Nephron (organoid): ENCODE results near the gene HMGCR.

Source experiments
- H3K27ac Mint-ChIP-seq, 3 experiments: 2 replicates each; pipeline ENCODE4 v1.8.0; 2020; ENCODE audit warnings: mixed read lengths in 3 of 3, mild to moderate bottlenecking in 2 of 3, moderate library complexity in 1 of 3
- H3K27me3 Mint-ChIP-seq: 2 replicates; pipeline ENCODE4 v1.8.0; 2021; ENCODE audit warnings: low read depth, mild to moderate bottlenecking, moderate library complexity, mixed read lengths
- H3K36me3 Mint-ChIP-seq: 2 replicates; pipeline ENCODE4 v1.8.0; 2020; ENCODE audit warnings: low read depth, mixed read lengths
- H3K4me1 Mint-ChIP-seq: 2 replicates; pipeline ENCODE4 v1.8.0; 2020; ENCODE audit warnings: mixed read lengths
- H3K4me3 Mint-ChIP-seq, 3 experiments: 2 replicates each; pipeline ENCODE4 v1.8.0; 2020; ENCODE audit warnings: mild to moderate bottlenecking in 3 of 3, mixed read lengths in 3 of 3, moderate library complexity in 2 of 3
- H3K9me3 Mint-ChIP-seq: 2 replicates; pipeline ENCODE4 v1.8.0; 2020; ENCODE audit warnings: mixed read lengths
- TF ChIP-seq, protein P1 (sequence below), 3 experiments: fragments of 200-600 bp; sonication (generic); IDR thresholded peaks; one replicate each; pipeline ENCODE4 v1.5.0; 2021; ENCODE audit warnings: antibody characterized with exemption in 3 of 3; ENCODE audit not compliant: unreplicated experiment in 3 of 3

HMGCR gene

DNA sequence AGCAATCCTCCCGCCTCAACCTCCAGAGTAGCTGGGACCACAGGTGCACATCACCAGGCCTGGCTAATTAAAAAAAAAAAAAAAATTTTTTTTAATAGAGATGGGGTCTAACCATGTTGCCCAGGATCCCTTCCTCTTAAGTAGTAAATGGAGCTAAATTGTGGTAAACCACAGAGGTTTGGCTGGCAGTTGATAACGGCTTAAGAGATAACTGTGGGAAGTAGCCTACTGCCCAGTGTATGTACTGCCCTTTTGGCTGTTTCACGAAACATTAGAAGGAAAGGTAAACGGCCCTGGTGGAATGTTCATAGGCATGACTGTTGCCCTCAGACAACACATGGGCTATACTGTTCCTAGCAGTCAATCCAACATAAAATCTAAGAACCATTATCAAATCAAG is 44.4 kb downstream of the HMGCR start:
- Mint-ChIP-seq H3K27ac (no peak overlapping the region), H3K4me3 (no peak overlapping the region), H3K9me3 (no peaks in the 10 kb centered on the region), H3K4me1 (no peaks in the 10 kb centered on the region), H3K36me3 (peaks cover 49% of the 10 kb centered on the region), H3K27me3 (no peaks in the 10 kb centered on the region)
- TF ChIP-seq, protein P1, sequence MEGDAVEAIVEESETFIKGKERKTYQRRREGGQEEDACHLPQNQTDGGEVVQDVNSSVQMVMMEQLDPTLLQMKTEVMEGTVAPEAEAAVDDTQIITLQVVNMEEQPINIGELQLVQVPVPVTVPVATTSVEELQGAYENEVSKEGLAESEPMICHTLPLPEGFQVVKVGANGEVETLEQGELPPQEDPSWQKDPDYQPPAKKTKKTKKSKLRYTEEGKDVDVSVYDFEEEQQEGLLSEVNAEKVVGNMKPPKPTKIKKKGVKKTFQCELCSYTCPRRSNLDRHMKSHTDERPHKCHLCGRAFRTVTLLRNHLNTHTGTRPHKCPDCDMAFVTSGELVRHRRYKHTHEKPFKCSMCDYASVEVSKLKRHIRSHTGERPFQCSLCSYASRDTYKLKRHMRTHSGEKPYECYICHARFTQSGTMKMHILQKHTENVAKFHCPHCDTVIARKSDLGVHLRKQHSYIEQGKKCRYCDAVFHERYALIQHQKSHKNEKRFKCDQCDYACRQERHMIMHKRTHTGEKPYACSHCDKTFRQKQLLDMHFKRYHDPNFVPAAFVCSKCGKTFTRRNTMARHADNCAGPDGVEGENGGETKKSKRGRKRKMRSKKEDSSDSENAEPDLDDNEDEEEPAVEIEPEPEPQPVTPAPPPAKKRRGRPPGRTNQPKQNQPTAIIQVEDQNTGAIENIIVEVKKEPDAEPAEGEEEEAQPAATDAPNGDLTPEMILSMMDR (IDR thresholded peaks at IDR 0.05; ENCODE audit: unreplicated experiment in 3 of 3) = no peak

DNA sequence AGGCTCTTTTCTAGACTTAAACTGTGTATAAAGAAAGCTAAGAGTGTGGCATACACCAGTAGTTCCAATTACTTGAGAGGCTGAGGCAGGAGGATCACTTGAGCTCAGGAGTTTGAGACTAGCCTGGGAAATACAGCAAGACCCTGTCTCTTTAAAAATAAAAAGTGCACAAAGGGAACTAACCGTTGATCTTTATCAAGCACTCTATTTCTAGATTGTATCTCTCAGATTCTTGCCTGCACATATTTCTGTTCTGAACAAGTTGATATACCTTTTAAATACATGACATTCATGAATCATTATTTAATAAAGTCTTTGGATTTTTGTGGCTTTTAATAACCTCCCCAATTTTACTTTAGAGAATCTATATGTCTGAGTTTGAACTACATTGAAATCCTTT is 47.2 kb downstream of the HMGCR start:
- H3K27me3 Mint-ChIP-seq = no peaks in the 10 kb centered on the region

DNA sequence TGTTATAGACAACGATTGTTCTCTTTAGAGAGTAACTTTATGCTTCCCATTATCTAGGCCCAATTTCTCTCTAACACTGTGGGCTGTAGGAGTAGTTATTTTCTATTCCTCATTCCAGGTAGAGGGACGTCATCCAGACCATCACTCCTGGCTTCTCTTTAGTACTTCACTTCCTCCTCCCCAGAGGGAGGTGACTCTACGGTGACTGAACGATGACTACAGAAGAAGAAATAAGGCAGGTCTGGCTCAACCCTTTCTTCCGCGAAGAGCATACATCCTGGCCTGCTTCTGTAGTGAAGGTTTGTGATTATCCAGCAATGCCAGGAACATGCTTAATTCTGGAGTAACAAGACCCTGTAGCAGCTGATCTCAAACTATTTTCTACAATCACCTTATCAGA is 50.8 kb downstream of the HMGCR start:
- Mint-ChIP-seq H3K27me3 (no peaks in the 10 kb centered on the region), H3K4me3 (no peak overlapping the region), H3K27ac (no peak overlapping the region), H3K4me1 (no peaks in the 10 kb centered on the region), H3K36me3 (peaks cover 35% of the 10 kb centered on the region), H3K9me3 (no peaks in the 10 kb centered on the region)
- TF ChIP-seq, protein P1 (IDR thresholded peaks at IDR 0.05; ENCODE audit: unreplicated experiment in 3 of 3) = no peak

More for the DNA sequence above, 47.2 kb downstream of the HMGCR start:
- Mint-ChIP-seq H3K4me1 (no peaks in the 10 kb centered on the region), H3K36me3 (peaks cover 54% of the 10 kb centered on the region), H3K27ac (no peak overlapping the region), H3K9me3 (no peaks in the 10 kb centered on the region), H3K4me3 (no peak overlapping the region)
- TF ChIP-seq, protein P1 (IDR thresholded peaks at IDR 0.05; ENCODE audit: unreplicated experiment in 3 of 3) = no peak

DNA sequence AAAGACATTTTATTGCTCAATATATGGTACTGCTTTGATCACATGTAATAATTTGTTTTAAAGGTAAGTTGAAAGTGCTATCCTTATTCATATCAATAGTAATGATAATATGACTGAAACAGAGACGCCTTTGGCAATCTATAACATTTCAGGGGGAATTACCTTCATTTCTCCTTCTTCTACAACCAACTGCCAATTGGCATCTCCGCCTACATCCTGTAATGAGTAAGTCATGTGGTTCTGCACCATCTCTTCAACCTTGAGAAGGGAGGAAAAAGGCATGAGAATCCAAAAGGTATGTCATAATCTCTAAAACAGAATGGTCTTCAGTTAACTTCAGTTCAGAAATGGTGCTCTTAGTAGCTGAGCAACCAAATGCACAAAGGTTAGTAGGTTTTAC is 52.4 kb downstream of the HMGCR start:
- H3K4me3 Mint-ChIP-seq = no peak overlapping the region
- H3K27ac Mint-ChIP-seq = no peak overlapping the region
- H3K36me3 Mint-ChIP-seq = peaks cover 29% of the 10 kb centered on the region
- H3K9me3 Mint-ChIP-seq = no peaks in the 10 kb centered on the region
- TF ChIP-seq, protein P1 (IDR thresholded peaks at IDR 0.05; ENCODE audit: unreplicated experiment in 3 of 3) = no peak
- no peaks in the 10 kb centered on the region for H3K27me3 Mint-ChIP-seq
- no peaks in the 10 kb centered on the region for H3K4me1 Mint-ChIP-seq

DNA sequence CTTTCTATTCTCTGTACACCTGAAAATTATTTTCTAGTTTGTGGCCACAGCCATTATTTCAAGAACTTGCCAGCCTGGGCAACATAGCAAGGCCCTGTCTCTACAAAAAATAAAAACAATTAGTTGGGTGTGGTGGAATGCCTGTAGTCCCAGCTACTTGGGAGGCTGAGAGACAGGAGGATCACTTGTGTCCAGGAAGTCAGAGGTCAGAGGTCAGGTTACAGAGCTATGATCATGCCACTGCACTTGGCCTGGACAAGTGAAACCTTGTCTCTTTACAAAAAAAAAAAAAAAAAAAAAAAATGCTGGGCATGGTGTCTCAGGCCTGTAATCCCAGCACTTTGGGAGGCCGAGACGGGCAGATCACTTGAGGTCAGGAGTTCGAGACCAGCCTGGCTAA is 58.3 kb downstream of the HMGCR start:
- H3K4me1 Mint-ChIP-seq = no peaks in the 10 kb centered on the region
- H3K27ac Mint-ChIP-seq = no peak overlapping the region
- TF ChIP-seq, protein P1 (IDR thresholded peaks at IDR 0.05; ENCODE audit: unreplicated experiment in 3 of 3) = no peak
- H3K4me3 Mint-ChIP-seq = no peak overlapping the region
- H3K27me3 Mint-ChIP-seq = no peaks in the 10 kb centered on the region
- peaks cover 20% of the 10 kb centered on the region for H3K36me3 Mint-ChIP-seq
- no peaks in the 10 kb centered on the region for H3K9me3 Mint-ChIP-seq

DNA sequence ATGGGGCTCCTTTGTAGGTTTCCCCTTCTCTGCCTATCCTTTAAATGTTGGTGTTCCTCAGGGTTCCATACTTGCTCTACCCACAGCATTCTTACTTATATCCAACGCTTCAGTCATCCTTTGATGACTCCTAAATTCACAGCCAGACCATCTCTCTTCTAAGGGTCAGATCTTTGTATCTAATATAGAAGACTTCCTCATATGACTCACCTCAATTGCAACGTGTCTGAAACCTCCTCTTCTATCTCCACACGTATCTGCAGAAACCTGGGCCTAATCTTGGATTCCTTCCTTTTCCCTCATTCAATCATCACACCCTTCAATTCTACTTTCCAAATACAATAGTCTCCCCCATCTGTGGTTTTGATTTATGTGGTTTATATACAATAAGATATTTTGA is 68.3 kb downstream of the HMGCR start:
- Mint-ChIP-seq H3K27ac (no peak overlapping the region), H3K9me3 (no peaks in the 10 kb centered on the region), H3K36me3 (peaks cover 43% of the 10 kb centered on the region), H3K27me3 (no peaks in the 10 kb centered on the region), H3K4me3 (no peak overlapping the region), H3K4me1 (no peaks in the 10 kb centered on the region)
- TF ChIP-seq, protein P1 (IDR thresholded peaks at IDR 0.05; ENCODE audit: unreplicated experiment in 3 of 3) = no peak
